K562 (cell line): Measurements from ENCODE around the gene INTS6L. TPM values are rescaled to one million over a fixed set of nuclear protein-coding genes. Genes with fewer than 3 reads are reported as not detected.

Experiments used
- ATAC-seq: fragments of 200-7000 bp; cut with Tn5 transposase; 3 replicates; pipeline ENCODE4 v1.9.1; 2020; ENCODE audit warnings: moderate library complexity
- BruUV-seq: library from RNA; stranded (reverse); fragments of 400-500 nt; replicated peaks from 2 replicates; lab custom pipeline; 2021; lab: Mats Ljungman, UMichigan
- CTCF ChIA-PET: fragments of 300-600 bp; formaldehyde crosslinking; extraction: SDS; loops from one replicate; lab custom pipeline; 2021; ENCODE audit warnings: low intra/inter-chr PET ratio; lab: Yijun Ruan, JAX
- POLR2A ChIA-PET: fragments of 300-600, 350-650 bp; sonication (Branson Sonifier 250); formaldehyde crosslinking; extraction: SDS; loops from one replicate; lab custom pipeline; 2021; ENCODE audit warnings: antibody characterized with exemption, inconsistent platforms; lab: Yijun Ruan, JAX
- DNase-seq, 4 experiments: peaks; one replicate each; pipeline versions ENCODE4 v3.0.0 to v3.0.0-alpha.2; 2011 to 2018; ENCODE audit warnings: low spot score in 3 of 4, mixed read lengths in 3 of 4; ENCODE audit errors: extremely low read depth in 1 of 4
- FAIRE-seq: peaks from 2 replicates; lab custom pipeline; 2011; peaks lifted over from hg19 to GRCh38; lab: Jason Lieb, UNC
- H2AFZ ChIP-seq: 2 replicates; pipeline ENCODE4 v1.6.0; 2011; ENCODE audit warnings: low read depth, low read length, control low read depth, inconsistent platforms
- H3K27ac ChIP-seq: fragments of 200-600 bp; 3 replicates; pipeline ENCODE4 v1.8.0; 2011; ENCODE audit warnings: low read depth, mild to moderate bottlenecking, control low read depth, inconsistent platforms, low read length, moderate library complexity, mixed read lengths; ENCODE audit errors: extremely low read depth
- H3K27me3 ChIP-seq, 2 experiments: fragments of 300-600 bp in 1 of 2; 2 replicates in 1 of 2; 3 replicates in 1 of 2; pipeline versions ENCODE4 v1.6.0 to v1.8.0; 2011; ENCODE audit warnings: inconsistent platforms in 2 of 2, low read length in 2 of 2, mild to moderate bottlenecking in 1 of 2, mixed read lengths in 1 of 2, moderate library complexity in 1 of 2; ENCODE audit not compliant: control insufficient read depth in 2 of 2, insufficient read depth in 2 of 2
- H3K36me3 ChIP-seq: fragments of 300-600 bp; 3 replicates; pipeline ENCODE4 v1.8.0; 2011; ENCODE audit warnings: mild to moderate bottlenecking, low read length, inconsistent platforms; ENCODE audit not compliant: control insufficient read depth, insufficient read depth
- H3K4me1 ChIP-seq, 2 experiments: fragments of 200-600 bp in 1 of 2; replicated peaks in 1 of 2; 2 replicates in 1 of 2; 3 replicates in 1 of 2; pipeline versions ENCODE4 v1.5.1 to v1.8.0; 2011; ENCODE audit warnings: inconsistent platforms in 2 of 2, low read length in 2 of 2, mild to moderate bottlenecking in 1 of 2, mixed read lengths in 1 of 2, moderate library complexity in 1 of 2; ENCODE audit not compliant: control insufficient read depth in 2 of 2, insufficient read depth in 2 of 2
- H3K4me2 ChIP-seq: 2 replicates; pipeline ENCODE4 v1.6.1; 2011; ENCODE audit warnings: low read length, control low read depth, inconsistent platforms, mixed read lengths; ENCODE audit not compliant: insufficient read depth
- H3K4me3 ChIP-seq: fragments of 200-600 bp; sonication (generic), shearing (Covaris generic); 2 replicates; pipeline ENCODE4 v1.5.1; 2016; ENCODE audit warnings: control low read depth, inconsistent platforms
- H3K79me2 ChIP-seq: fragments of 200-600 bp; 3 replicates; pipeline ENCODE4 v1.8.0; 2011; ENCODE audit warnings: low read length, inconsistent platforms; ENCODE audit not compliant: control insufficient read depth, insufficient read depth
- H3K9ac ChIP-seq, 2 experiments: 2 replicates each; pipeline versions ENCODE4 v1.6.0 to v1.6.1; 2011; ENCODE audit warnings: low read depth in 2 of 2, low read length in 2 of 2, control low read depth in 1 of 2, inconsistent platforms in 1 of 2, mild to moderate bottlenecking in 1 of 2, mixed read lengths in 1 of 2; ENCODE audit not compliant: insufficient read depth in 1 of 2
- H3K9me1 ChIP-seq: one replicate; pipeline ENCODE4 v1.6.0; 2011; ENCODE audit warnings: inconsistent platforms, mild to moderate bottlenecking, low read length, moderate library complexity; ENCODE audit not compliant: control insufficient read depth, insufficient read depth
- H3K9me3 ChIP-seq: replicated peaks from 2 replicates; pipeline ENCODE4 v1.5.1; 2011; ENCODE audit warnings: low read depth, low read length, inconsistent platforms; ENCODE audit not compliant: control insufficient read depth, insufficient read depth
- H4K20me1 ChIP-seq: replicated peaks from 2 replicates; pipeline ENCODE4 v1.6.1; 2011; ENCODE audit warnings: low read length, inconsistent platforms, mixed read lengths; ENCODE audit not compliant: control insufficient read depth, insufficient read depth
- CBFA2T2 ChIP-seq: fragments of 450-650 bp; conservative IDR thresholded peaks from 2 replicates; pipeline ENCODE4 v1.6.1; 2017; ENCODE audit warnings: mild to moderate bottlenecking
- CCAR2 ChIP-seq: fragments of 200-400 bp; formaldehyde crosslinking; IDR thresholded peaks from 2 replicates; pipeline ENCODE4 v1.6.1; 2017; ENCODE audit warnings: mild to moderate bottlenecking, low read depth, low read length
- GABPA ChIP-seq: fragments of 200-800 bp; sonication (Bioruptor generic); conservative IDR thresholded peaks from 2 replicates; pipeline ENCODE4 v1.6.1; 2016; ENCODE audit warnings: low read depth, missing genetic modification characterization, missing compliant biosample characterization
- KLF16 ChIP-seq: IDR thresholded peaks from 2 replicates; pipeline ENCODE4 v1.6.1; 2016; ENCODE audit warnings: antibody characterized with exemption
- LCOR ChIP-seq: sonication (generic); formaldehyde crosslinking; IDR thresholded peaks from 2 replicates; pipeline ENCODE4 v1.8.0; 2022; ENCODE audit warnings: mild to moderate bottlenecking, missing genetic modification reagents
- MBD2 ChIP-seq: sonication (generic); IDR thresholded peaks from 2 replicates; pipeline ENCODE4 v1.6.1; 2016; ENCODE audit warnings: low read depth, borderline replicate concordance
- MLLT1 ChIP-seq, 2 experiments: fragments of 450-650 bp; IDR thresholded peaks; 2 replicates each; pipeline ENCODE4 v1.6.1; 2016
- NBN ChIP-seq: fragments of 450-650 bp; IDR thresholded peaks from 2 replicates; pipeline ENCODE4 v1.6.1; 2016; ENCODE audit warnings: low read depth, mild to moderate bottlenecking
- NFIC ChIP-seq: fragments of 450-650 bp; IDR thresholded peaks from 2 replicates; pipeline ENCODE4 v1.6.1; 2017; ENCODE audit warnings: mild to moderate bottlenecking, inconsistent platforms
- NR2C1 ChIP-seq, 2 experiments: fragments of 450-650 bp; IDR thresholded peaks; 2 replicates each; pipeline ENCODE4 v1.6.1; 2017; ENCODE audit warnings: mild to moderate bottlenecking in 2 of 2, antibody characterized with exemption in 1 of 2, inconsistent platforms in 1 of 2, missing compliant biosample characterization in 1 of 2, missing genetic modification characterization in 1 of 2
- NR2C2 ChIP-seq, 2 experiments: fragments of 200-800 bp in 1 of 2; sonication (Bioruptor generic) in 1 of 2; sonication (generic) in 1 of 2; formaldehyde crosslinking in 1 of 2; IDR thresholded peaks; 2 replicates each; pipeline versions ENCODE4 v1.6.1 to v1.8.0; 2016 to 2022; ENCODE audit warnings: mild to moderate bottlenecking in 1 of 2, missing compliant biosample characterization in 1 of 2, missing genetic modification characterization in 1 of 2, missing genetic modification reagents in 1 of 2
- POLR2A ChIP-seq: fragments of 450-650 bp; conservative IDR thresholded peaks from 2 replicates; pipeline ENCODE4 v1.6.1; 2016
- RFX1 ChIP-seq: fragments of 450-650 bp; IDR thresholded peaks from 2 replicates; pipeline ENCODE4 v1.6.1; 2016; ENCODE audit warnings: mild to moderate bottlenecking, moderate library complexity
- STAT5B ChIP-seq: fragments of 250-450 bp; sonication (Bioruptor Pico); IDR thresholded peaks from 2 replicates; pipeline ENCODE4 v1.8.0; 2021; ENCODE audit warnings: mild to moderate bottlenecking, inconsistent platforms
- TCFL5 ChIP-seq: fragments of 250-450 bp; sonication (Bioruptor Pico); conservative IDR thresholded peaks from 2 replicates; pipeline ENCODE4 v1.6.1; 2021; ENCODE audit warnings: mild to moderate bottlenecking, moderate library complexity, matching md5 sums
- TRIM24 ChIP-seq, 2 experiments: fragments of 450-650 bp; IDR thresholded peaks; 2 replicates each; pipeline ENCODE4 v1.6.1; 2016
- YY1 ChIP-seq, 3 experiments: IDR thresholded peaks; 2 replicates each; pipeline ENCODE4 v1.6.1; 2011; ENCODE audit warnings: low read length in 2 of 3, mild to moderate bottlenecking in 2 of 3, moderate library complexity in 2 of 3, borderline replicate concordance in 1 of 3, control low read depth in 1 of 3, low read depth in 1 of 3; ENCODE audit not compliant: insufficient read depth in 3 of 3, insufficient replicate concordance in 2 of 3, control insufficient read depth in 1 of 3, insufficient read length in 1 of 3; ENCODE audit errors: extremely low read depth in 1 of 3
- ZNF146 ChIP-seq: IDR thresholded peaks from one replicate; pipeline ENCODE4 v1.6.1; 2018; ENCODE audit warnings: missing compliant biosample characterization; ENCODE audit not compliant: unreplicated experiment
- ZNF41 ChIP-seq: fragments of 250-450 bp; sonication (Bioruptor Pico); conservative IDR thresholded peaks from 2 replicates; pipeline ENCODE4 v1.4.0; 2020; ENCODE audit warnings: mild to moderate bottlenecking
- ZNF584 ChIP-seq: fragments of 200-800 bp; sonication (Bioruptor generic); IDR thresholded peaks from 2 replicates; pipeline ENCODE4 v1.6.1; 2016; ENCODE audit warnings: low read depth, mild to moderate bottlenecking, missing genetic modification characterization, missing compliant biosample characterization
- WGBS: fragments of 100-300 bp; shearing (Covaris generic); methylation state at CpG from one replicate; pipeline ENCODE4 v1.1.6; 2016; ENCODE audit warnings: low coverage, mixed read lengths; ENCODE audit not compliant: insufficient coverage; ENCODE audit errors: missing lambda C conversion rate; 5-methylcytosine and 5-hydroxymethylcytosine counted together
- in situ Hi-C: fragments of 300-500 bp; cut with MboI; formaldehyde crosslinking; loops from 4 replicates; pipeline ENCODE4 v1.15.0; 2018; ENCODE audit warnings: inconsistent platforms, mixed read lengths
- intact Hi-C: fragments of 100-400 bp; cut with micrococcal nuclease; formaldehyde crosslinking; loops from 2 replicates; pipeline ENCODE4 v1.14.2; 2022
- polyA plus RNA-seq, 8 experiments: library from polyadenylated mRNA; depleted of rRNA in 4 of 8; stranded (reverse) in 5 of 8; unstranded in 3 of 8; fragments of >200 nt; fragmentation: Nextera tagmentation in 2 of 8; fragmentation: Illumina TruSeq in 1 of 8; extraction: Ambion mirVana in 2 of 8; extraction: Trizol in 1 of 8; gene quantifications; 2 replicates each; pipeline versions ENCODE4 v1.2.1 to v1.2.3, GENCODE V29; 2011 to 2014; ENCODE audit warnings: inconsistent platforms in 1 of 8, missing spikeins in 1 of 8
- total RNA-seq, 7 experiments: library from RNA; depleted of rRNA in 6 of 7; stranded (reverse); fragments of >200 nt in 6 of 7; fragmentation: Illumina TruSeq in 2 of 7; extraction: Trizol in 2 of 7; gene quantifications; 2 replicates each; pipeline versions ENCODE4 v1.2.1 to v1.2.3, GENCODE V29; 2011 to 2021; ENCODE audit warnings: low replicate concordance in 1 of 7

INTS6L gene
- total and polyA plus RNA-seq, 9 of the 15 experiments (the other 6 are each of a cell fraction or from before 2014, with no cell fraction given): 6.1 to 44.9 (median 21.9) TPM

DNA sequence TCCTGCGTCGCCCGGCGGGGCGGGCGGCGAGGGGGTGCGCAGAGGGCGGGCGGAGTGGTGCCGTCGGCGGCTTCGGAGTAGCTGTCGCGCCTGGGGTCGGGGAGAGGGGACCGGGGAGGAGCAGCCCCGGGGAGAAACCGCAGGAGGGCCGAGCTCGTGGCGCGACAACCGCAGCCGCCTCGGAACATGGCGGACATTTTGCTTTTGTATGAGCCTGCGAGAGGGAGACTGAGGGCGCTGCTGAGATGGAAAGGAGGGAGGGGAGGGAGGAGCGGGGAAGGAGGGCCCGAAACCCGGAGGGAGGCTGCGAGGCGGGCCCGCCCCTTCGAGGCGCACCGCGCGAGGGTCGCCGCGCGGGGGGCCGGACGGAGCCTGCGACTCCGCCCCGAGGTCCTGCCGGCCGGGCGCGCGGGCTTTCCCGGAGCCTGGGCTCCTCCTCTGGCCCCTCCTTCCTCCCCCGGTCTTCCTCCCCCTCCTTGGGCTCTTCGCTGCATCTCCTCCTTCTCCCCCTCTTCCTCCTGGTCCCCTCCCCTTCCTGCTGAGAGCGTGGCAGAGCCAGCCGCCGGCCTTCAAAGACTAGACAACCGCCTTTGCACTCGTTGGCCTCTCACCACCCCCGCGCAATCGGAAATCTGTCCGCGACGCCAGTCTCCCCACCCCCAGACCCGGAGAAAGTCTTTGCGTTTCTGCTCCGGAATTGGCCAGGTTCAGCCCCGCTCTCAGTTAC lies 1.1 kb downstream of the INTS6L start (continued):
- no peak for TF ChIP-seq NR2C2 (CRISPR knock-in tag; IDR thresholded peaks at IDR 0.05)
- peak; percentile 25; the same call in 1 of the 2 replicates for TF ChIP-seq NR2C2 (tag; IDR thresholded peaks at IDR 0.05)
- TF ChIP-seq POLR2A: peak; percentile 67
- TF ChIP-seq CCAR2: no peak
- peak; percentile 48; the same call in 1 of the 2 replicates for TF ChIP-seq LCOR (CRISPR knock-in tag)
- peak; percentile 75 for TF ChIP-seq GABPA (tag)
- no peak for TF ChIP-seq TCFL5 (CRISPR knock-in tag)
- TF ChIP-seq YY1 (IDR thresholded peaks at IDR 0.05; ENCODE audit: borderline replicate concordance in 1 of 3, control insufficient read depth in 1 of 3, extremely low read depth in 1 of 3, insufficient read depth in 3 of 3, insufficient read length in 1 of 3, insufficient replicate concordance in 2 of 3, low read depth in 1 of 3, low read length in 2 of 3): peak; percentile 39 to 91 (median 80)

DNA sequence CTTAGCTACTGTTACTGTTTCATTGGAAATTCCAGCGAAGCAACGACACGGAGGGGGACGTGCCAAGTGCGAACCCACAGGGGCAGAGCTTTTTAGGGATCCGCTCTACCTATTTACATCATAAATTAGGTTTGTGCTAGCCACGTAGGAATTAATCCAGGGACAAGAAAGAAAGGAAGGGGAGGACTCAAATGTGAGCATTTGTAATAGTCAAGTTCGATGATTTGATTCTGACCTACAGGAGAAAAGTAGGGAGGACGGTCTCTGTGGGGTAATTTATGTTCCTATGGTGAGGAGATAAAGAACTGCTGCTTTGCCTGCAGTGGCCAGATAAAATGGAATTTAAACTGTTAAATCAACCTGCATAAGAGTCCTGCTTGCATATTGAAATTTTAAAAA lies 1.7 kb downstream of the INTS6L start:
- no peaks in the 10 kb centered on the region for H4K20me1 ChIP-seq
- H3K36me3 ChIP-seq: peaks cover 17% of the 10 kb centered on the region; the same call in 2 of the 3 replicates
- no TSS peak for BruUV-seq
- peak overlapping the region; percentile 77 for H2AFZ ChIP-seq
- no peaks in the 10 kb centered on the region for H3K9me3 ChIP-seq
- ChIA-PET CTCF (no interaction called here), POLR2A (interaction anchor here (1.2 to 2.6 kb wide), 3 partner anchors 10 to 29 kb away, joined by 4 to 11 read pairs (median 9); no protein-coding TSS in a partner anchor)
- H3K27me3 ChIP-seq: no peaks in the 10 kb centered on the region
- H3K9ac ChIP-seq: peak overlapping the region; percentile 81 to 89
- peak overlapping the region; percentile 93 for H3K27ac ChIP-seq
- H3K9me1 ChIP-seq: no peaks in the 10 kb centered on the region
- peaks cover 3 to 15% of the 10 kb centered on the region in 2 experiments; a peak in 3 of 5 replicates for H3K4me1 ChIP-seq
- peak overlapping the region; percentile 94 for H3K4me2 ChIP-seq
- WGBS: 4% methylated on average over 4 of the region's 9 CpGs
- in situ Hi-C loops (no loop called here), intact Hi-C loops (no loop called here)
- peak in 2 of 4 experiments; percentile 55 to 73 for DNase-seq
- H3K79me2 ChIP-seq: peaks cover 56% of the 10 kb centered on the region
- ATAC-seq: peak; percentile 7
- FAIRE-seq: no peak
- peak overlapping the region; percentile 82 for H3K4me3 ChIP-seq
- TF ChIP-seq ZNF41 (CRISPR knock-in tag): no peak
- no peak for TF ChIP-seq STAT5B
- TF ChIP-seq ZNF146 (CRISPR knock-in tag): no peak
- 0 out of 4 replicates have a peak, but pooled peaks of 1 of the 2 experiments have one; percentile 18 for TF ChIP-seq TRIM24 (IDR thresholded peaks at IDR 0.05)
- 0 out of 2 replicates have a peak, but pooled peaks have one; percentile 25 for TF ChIP-seq NFIC
- peak; percentile 67 for TF ChIP-seq KLF16
- TF ChIP-seq CBFA2T2: peak; percentile 79
- 0 out of 2 replicates have a peak, but pooled peaks have one; percentile 14 for TF ChIP-seq MBD2
- TF ChIP-seq RFX1: peak; percentile 67
- TF ChIP-seq NBN: peak; percentile 70
- TF ChIP-seq MLLT1 (IDR thresholded peaks at IDR 0.05): 0 out of 4 replicates have a peak, but pooled peaks of 1 of the 2 experiments have one; percentile 21
- no peak for TF ChIP-seq NR2C1 (IDR thresholded peaks at IDR 0.05)
- no peak for TF ChIP-seq NR2C1 (tag; IDR thresholded peaks at IDR 0.05)
- peak; percentile 57; the same call in 1 of the 2 replicates for TF ChIP-seq ZNF584 (CRISPR knock-in tag)
